ENCODE data around the gene NOXRED1. TPM values are rescaled to one million over a fixed set of nuclear protein-coding genes. Genes with fewer than 3 reads are reported as not detected.
A peak's percentile ranks its signal among the peaks of the same experiment; 100 is the strongest.
"Not testable (repeated sequence)": the region's sequence is repeated elsewhere in the genome, so short reads cannot be mapped to it uniquely, and the experiment has no call there.

Gene NOXRED1
- 1 to 10 TPM; 1.6 to 3.5 (median 2.6) TPM for polyA plus RNA-seq (ENCODE audit: insufficient read length in 4 of 4)

GRCh38 chr14:77423423-77423822, at the start of gene NOXRED1:
Gene NOXRED1 (minus strand): TSS chr14:77423523. CDS start chr14:77422889, 634 bp downstream.
- DNase-seq (ENCODE audit: low read depth in 4 of 4, low spot score in 3 of 4): no peak

DNA sequence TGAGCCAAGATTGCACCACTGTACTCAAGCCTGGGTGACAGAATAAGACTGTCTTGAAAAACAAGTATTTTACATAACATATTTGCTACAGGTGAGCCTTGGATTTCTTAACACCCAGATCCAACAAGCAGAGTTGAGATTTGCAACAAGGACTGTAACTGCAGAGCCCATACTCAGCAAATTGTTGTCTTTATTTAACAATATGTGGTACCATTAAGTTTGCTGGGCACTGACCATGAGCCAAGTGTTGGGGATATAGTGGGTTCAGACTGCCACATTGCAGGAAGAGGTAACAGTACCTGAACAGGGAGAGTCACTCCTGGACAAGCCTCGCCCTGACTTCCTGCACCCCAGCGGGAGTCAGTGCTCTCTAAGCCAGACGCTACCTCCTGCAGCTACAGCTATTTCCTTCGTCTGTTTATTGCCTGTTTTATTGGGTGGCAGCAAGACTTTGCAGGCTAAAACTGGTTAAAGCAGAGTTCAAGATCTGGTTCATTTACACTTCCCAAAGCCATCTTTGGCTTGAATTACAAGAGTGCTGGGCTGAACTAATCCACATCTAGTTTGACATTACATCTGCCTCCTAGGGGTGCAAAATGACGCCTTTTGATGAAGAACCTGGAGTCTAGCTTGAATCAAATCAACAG, 47.0 kb upstream of the NOXRED1 start:
- DNase-seq (ENCODE audit: low read depth in 4 of 4, low spot score in 3 of 4): no peak

DNA sequence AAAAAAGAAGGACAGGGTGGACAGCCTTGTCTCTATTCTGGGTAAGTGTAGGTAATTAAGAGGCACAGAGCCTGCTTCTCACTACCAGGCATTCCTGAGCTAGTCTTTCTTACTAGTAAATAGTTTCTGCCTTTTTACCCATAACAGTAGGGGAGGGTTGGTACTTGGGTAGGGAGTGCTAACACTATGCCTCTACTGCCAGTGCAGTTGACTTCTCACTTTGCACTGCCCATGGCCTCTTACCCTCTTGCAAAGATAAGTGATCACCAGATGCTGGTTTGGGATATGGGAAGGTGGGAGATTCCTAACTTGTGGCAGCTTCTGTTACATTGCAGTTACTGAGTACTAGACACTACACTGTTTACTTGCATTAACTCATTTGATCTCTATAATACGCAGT, 46.2 kb upstream of the NOXRED1 start:
- DNase-seq (ENCODE audit: low read depth in 4 of 4, low spot score in 3 of 4): no peak

DNA sequence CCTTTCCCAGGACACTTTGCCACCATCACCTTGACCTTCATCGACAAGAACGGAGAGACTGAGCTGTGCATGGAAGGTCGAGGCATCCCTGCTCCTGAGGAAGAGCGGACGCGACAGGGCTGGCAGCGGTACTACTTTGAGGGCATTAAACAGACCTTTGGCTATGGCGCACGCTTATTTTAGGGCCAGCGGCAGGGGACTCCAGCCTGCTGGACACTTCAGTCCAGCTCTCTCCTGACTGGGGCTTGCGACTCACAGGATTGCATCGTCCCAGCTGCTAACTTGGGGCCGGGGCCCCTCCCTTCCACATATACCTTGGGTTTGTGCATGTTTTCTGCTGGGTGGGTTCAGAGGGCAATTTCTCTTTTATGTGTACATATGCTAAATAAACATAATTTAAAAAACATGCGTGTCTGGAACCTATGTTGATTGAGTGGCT, 45.8 kb upstream of the NOXRED1 start:
- DNase-seq (ENCODE audit: low read depth in 4 of 4, low spot score in 3 of 4): no peak

DNA sequence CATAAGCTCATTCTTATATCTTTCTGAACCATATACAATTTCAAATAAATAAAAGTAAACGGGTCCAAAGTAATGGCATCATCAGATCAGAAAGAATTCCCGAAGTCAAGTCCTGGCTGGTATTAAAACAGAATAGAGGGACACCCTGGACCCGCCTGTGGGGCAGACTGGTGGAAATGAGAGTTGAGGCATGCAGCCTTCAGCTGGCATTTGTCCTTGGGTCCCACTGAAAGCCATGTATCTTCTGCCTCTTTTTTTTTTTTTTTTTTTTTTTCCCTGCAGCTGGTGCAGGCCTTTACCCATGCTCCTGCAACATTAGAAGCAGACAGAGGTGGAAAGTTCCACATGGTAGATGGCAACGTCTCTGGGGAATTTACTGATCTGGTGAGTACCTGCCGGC, 44.5 kb upstream of the NOXRED1 start:
- no peak for DNase-seq (ENCODE audit: low read depth in 4 of 4, low spot score in 3 of 4)

DNA sequence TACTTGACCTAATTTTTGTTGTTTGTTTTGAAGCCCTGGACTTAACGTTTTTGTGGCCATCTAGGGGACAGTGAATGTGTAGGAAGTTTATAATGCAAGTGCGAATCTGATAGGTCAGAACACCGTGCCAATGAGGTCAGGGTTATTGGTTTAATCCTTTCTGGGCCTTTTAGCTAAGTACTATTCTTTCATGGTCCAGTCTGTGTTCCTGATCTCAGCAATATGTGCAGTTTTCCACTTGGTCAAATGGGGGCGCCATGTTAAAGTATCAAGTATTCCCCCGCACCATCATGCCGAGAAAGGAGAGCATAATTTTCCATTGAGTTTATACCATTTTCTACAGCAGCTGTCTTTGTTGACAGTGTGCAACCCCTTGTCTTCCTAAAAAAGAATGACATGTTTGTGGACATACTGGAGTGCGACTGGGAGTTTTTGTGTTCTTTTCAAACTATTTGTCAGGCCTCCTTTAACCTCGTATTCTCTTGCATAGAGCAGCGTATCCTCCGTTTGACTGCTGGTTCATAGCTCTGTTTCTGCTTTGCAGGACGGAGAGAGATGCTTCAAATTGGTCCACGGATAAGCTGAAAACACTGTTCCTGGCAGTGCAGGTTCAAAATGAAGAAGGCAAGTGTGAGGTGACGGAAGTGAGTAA, 35.9 kb upstream of the NOXRED1 start:
- peak; percentile 53 to 61 (median 56) for DNase-seq (ENCODE audit: low read depth in 4 of 4, low spot score in 3 of 4)

DNA sequence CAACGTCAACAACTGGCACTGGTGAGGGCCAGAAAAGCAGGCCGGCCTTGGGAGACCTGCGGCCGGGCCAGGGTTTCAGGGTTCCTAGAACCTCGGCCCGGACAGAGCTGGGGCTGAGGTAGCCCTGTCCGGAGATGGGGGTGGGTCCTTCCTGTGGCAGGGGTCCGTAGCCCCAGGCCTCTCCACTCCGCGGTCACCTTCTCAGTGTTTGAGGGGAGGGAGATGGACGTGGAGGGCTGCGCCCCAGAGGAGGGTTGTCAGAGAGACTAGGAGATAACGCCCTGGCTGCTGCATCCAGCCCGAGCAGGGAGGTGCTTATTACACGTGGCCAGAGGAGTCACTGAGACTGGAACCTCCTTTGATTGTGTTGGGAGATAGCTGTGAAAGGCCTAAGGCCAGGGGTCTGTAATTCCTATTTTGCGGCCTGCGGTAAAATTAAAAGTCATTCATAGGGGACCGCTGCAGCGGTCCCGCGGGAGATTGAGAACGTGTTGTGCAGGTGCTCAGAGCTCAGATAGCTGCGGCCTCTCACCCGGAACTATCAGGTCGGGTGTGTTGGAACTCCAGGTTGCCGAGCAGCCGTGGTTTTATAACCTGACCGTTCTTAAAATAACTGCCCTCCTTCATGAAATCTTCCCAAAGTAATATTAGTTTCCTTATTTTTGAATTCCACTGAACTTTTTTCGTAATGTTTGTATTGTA, 35.1 kb upstream of the NOXRED1 start:
- no peak for DNase-seq (ENCODE audit: low read depth in 4 of 4, low spot score in 3 of 4)

DNA sequence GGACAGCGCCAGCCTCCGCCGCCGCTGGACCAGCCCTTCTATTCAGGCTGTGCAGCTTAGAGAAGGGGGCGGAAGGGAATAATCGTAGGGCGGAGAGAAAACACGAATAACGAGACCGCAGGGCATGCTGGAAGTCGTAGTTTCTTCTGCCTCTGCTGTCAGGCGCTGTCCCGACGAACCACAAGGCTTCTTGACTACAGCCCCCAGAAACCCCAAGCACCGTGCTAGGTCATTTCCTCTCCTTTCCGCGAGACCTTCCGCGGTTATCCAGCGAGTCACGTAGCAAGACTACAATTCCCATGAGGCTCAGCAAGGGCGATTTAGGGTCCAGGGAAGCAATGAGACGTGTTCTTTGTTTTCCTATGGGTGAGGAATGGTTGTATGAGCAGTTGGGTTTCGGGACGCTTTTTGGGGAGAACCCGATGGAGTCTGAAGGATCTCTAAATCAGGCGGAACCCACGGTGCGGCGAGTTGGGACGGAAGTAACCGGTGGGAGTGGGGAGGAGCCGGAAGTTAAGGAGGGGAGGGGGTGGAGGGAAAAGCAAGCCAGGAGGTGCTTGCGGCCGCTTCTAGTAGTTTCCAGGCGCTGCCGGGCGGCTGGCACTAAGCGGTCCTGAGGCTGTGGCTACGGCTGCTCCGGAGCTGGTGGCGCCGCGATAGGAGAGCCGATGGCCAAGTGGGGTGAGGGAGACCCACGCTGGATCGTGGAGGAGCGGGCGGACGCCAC, 34.4 kb upstream of the NOXRED1 start, which contains the start of the genes AHSA1 and VIPAS39:
AHSA1 (plus strand) TSS at position 572 of the 727 bp plus-strand sequence; CDS start at position 669, 97 bp downstream.
VIPAS39 (minus strand) TSS at position 80 of the 727 bp plus-strand sequence. CDS start 3,499 bp downstream, outside the sequence.
- DNase-seq (ENCODE audit: low read depth in 4 of 4, low spot score in 3 of 4): peak; percentile 98 to 99 (median 98)

- no peak for DNase-seq (ENCODE audit: low read depth in 4 of 4, low spot score in 3 of 4)
Observed at GRCh38 chr14:77457115-77457521, 33.8 kb upstream of the NOXRED1 start.

DNA sequence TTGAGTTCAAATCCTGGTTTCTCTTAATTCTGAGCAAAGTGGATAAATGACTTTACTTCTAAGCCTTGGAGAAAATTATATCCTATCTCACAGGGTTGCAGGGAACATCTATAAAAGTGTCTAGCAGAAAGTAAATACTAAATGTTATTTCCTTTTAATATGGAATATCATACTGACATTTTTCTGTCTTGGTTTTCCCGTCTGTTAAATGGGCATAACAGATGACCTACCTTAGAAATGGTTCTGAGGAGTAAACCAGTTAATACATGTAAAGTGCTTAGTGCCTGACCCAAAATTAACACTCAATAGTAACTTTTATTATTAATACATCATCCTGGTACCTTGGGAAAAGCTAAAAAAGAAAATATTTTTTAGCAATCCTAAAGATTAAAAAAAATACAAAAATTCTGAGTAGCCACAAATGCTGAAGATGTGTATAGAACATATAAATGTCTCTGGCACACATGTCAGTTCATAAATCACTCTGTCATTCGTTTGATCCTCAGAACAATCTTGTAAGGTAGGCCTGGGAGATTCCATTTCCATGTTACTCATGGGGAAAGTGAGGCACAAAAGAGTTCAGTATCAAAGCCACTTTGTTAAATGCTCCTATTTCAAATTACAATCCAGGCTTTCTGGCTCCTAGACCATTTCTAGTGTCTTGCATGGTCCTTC, 32.8 kb upstream of the NOXRED1 start:
- no peak for DNase-seq (ENCODE audit: low read depth in 4 of 4, low spot score in 3 of 4)

DNA sequence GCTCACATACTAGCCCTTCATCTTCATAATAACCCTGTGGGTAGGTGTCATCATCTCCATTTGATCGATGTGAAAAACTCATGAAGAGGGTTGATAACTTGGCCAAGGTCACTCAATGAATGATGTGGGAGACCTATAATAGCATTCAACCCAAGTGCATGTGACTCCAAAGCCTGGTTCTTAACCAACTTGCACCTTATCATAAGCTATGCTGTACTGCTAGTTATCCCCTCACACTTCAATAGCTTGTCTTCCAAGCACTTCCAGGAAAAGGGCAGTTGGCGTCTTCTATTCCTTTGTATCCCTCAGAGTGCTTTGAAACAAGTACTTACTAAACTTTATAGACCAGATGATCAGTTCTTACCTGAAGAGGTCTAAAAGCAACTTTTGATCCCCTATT, 18.9 kb upstream of the NOXRED1 start:
- DNase-seq (ENCODE audit: low read depth in 4 of 4, low spot score in 3 of 4): no peak

DNA sequence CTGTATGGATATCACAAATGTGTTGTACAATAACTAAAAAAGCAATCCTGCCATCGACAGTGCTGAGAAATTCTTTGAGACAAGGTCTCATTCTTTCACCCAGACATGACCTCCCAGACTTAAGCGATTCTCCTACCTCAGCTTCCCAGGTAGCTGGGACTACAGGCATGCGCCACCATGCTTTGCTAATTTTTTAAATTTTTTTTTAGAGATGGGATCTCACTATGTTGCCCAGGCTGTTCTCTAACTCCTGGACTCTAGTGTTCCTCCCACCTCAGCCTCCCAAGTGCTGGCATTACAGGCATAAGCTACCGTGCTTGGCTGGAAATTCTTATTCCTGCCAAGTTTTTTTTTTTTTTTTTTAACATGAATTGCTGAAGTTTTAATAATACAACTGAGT, 16.5 kb upstream of the NOXRED1 start:
- DNase-seq (ENCODE audit: low read depth in 4 of 4, low spot score in 3 of 4): no peak

DNA sequence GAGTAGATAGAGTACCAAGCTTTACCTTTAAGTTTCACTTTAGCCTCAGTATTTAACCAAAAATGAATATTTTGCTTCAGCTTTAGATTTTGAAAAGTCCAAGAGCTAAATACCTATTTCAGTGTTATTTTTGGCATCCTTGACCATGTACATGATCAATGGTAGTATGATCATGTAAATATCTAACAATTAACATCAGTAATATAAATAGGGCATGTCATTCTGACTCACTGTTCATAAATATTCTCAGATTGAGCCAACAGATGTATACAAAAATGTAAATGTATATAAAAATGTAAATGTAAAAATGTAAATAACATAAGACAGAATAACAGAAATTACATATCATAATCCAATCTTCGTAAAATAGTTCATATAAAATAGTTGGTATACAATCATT, 15.3 kb upstream of the NOXRED1 start:
- no peak for DNase-seq (ENCODE audit: low read depth in 4 of 4, low spot score in 3 of 4)

DNA sequence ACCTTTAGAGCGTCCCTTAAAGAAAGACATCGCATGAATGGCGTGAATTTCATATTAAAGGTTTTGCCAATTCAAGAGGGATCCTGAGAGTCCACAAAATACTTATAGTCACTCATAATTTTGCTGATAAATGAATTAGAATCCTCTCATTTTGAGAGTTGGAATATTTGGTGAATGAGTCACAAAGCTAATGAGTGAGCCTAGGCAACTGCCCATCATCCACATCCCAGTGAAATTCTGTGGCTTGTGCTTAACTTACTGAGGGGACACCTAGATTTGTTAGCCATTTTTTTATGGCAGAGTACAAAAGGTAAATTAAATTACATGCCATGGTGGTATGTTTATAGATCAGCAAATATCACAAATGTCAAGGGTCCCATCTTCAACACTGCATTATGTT, 12.7 kb upstream of the NOXRED1 start:
- DNase-seq (ENCODE audit: low read depth in 4 of 4, low spot score in 3 of 4): no peak

- DNase-seq (ENCODE audit: low read depth in 4 of 4, low spot score in 3 of 4): no peak
Observed at GRCh38 chr14:77426396-77426795, 3.1 kb upstream of the NOXRED1 start.

GRCh38 chr14:77424862-77425261, 1.5 kb upstream of the NOXRED1 start:
- DNase-seq (ENCODE audit: low read depth in 4 of 4, low spot score in 3 of 4): no peak

DNA sequence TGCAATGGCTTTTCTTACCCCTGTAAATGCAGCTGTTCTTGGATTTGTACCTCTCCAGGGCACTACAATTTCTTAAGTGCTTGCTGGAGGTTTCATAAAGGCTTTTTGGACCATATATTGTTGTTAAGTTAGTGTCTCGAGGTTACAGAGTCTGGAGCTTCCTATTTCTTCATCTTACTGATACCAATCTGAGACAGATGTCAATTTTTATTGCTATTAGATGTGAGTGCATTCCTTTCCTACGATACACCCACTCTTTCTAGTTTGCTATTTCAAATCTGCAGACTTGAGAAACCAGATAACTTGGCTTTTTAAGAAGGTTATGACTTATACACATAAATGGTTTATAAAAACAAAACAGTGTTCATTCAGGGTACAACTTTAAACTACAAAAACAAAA, 2.1 kb downstream of the NOXRED1 start:
- no peak for DNase-seq (ENCODE audit: low read depth in 4 of 4, low spot score in 3 of 4)

- DNase-seq (ENCODE audit: low read depth in 4 of 4, low spot score in 3 of 4): no peak
Observed at GRCh38 chr14:77416836-77417235, 6.5 kb downstream of the NOXRED1 start.

DNA sequence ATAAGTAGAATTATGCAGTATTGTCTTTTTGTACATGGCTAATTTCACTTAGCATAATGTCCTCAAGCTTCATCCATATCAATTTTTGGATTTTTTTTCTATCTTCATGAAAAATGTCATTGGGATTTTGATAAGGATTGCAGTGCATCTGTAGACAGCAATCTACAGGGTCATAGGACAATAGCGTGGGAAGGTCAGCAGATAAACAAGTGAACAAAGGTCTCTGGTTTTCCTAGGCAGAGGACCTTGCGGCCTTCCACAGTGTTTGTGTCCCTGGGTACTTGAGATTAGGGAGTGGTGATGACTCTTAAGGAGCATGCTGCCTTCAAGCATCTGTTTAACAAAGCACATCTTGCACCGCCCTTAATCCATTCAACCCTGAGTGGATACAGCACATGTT, 7.2 kb downstream of the NOXRED1 start:
- DNase-seq (ENCODE audit: low read depth in 4 of 4, low spot score in 3 of 4): not testable (repeated sequence)

GRCh38 chr14:77415403-77416030, 7.8 kb downstream of the NOXRED1 start:
- not testable (repeated sequence) for DNase-seq (ENCODE audit: low read depth in 4 of 4, low spot score in 3 of 4)

All from right renal pelvis (tissue), 4 donors.